Bronchial epithelial cell (primary cell): ENCODE data around the gene PRRC2B. TPM values are rescaled to one million over a fixed set of nuclear protein-coding genes. Genes with fewer than 3 reads are reported as not detected.
"Not testable (repeated sequence)": the region's sequence is repeated elsewhere in the genome, so short reads cannot be mapped to it uniquely, and the experiment has no call there.

Experiments used
- DNase-seq: peaks from one replicate; pipeline ENCODE4 v3.0.0-alpha.2; 2010; ENCODE audit warnings: low read depth
- FAIRE-seq: peaks from 2 replicates; lab custom pipeline; 2011; peaks lifted over from hg19 to GRCh38; lab: Jason Lieb, UNC
- H3K27me3 ChIP-seq: 2 replicates; pipeline ENCODE4 v1.5.1; 2011; ENCODE audit warnings: low read length; ENCODE audit not compliant: control insufficient read depth, insufficient read depth
- H3K36me3 ChIP-seq: 2 replicates; pipeline ENCODE4 v1.5.1; 2011; ENCODE audit warnings: low read length; ENCODE audit not compliant: control insufficient read depth, insufficient read depth
- H3K4me3 ChIP-seq: 2 replicates; pipeline ENCODE4 v1.5.1; 2011; ENCODE audit warnings: mild to moderate bottlenecking, low read depth, low read length, control low read depth
- total RNA-seq: library from RNA; depleted of rRNA; stranded (reverse); fragments of >200 nt; gene quantifications from 2 replicates; pipeline ENCODE4 v1.2.1, GENCODE V29; 2014
- TF ChIP-seq, protein P1 (sequence below): IDR thresholded peaks from 2 replicates; pipeline ENCODE4 v1.5.1; 2011; ENCODE audit warnings: mild to moderate bottlenecking, moderate library complexity, low read length, control low read depth, inconsistent platforms; ENCODE audit not compliant: insufficient read depth, severe bottlenecking

PRRC2B gene
- total RNA-seq, 1 donor from 2014 or later: 20.0 TPM

GRCh38 chr9:131391504-131391903 is 2.4 kb upstream of the PRRC2B start:
- DNase-seq (no peak), FAIRE-seq (no peak)
- TF ChIP-seq, protein P1, sequence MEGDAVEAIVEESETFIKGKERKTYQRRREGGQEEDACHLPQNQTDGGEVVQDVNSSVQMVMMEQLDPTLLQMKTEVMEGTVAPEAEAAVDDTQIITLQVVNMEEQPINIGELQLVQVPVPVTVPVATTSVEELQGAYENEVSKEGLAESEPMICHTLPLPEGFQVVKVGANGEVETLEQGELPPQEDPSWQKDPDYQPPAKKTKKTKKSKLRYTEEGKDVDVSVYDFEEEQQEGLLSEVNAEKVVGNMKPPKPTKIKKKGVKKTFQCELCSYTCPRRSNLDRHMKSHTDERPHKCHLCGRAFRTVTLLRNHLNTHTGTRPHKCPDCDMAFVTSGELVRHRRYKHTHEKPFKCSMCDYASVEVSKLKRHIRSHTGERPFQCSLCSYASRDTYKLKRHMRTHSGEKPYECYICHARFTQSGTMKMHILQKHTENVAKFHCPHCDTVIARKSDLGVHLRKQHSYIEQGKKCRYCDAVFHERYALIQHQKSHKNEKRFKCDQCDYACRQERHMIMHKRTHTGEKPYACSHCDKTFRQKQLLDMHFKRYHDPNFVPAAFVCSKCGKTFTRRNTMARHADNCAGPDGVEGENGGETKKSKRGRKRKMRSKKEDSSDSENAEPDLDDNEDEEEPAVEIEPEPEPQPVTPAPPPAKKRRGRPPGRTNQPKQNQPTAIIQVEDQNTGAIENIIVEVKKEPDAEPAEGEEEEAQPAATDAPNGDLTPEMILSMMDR: no peak

DNA sequence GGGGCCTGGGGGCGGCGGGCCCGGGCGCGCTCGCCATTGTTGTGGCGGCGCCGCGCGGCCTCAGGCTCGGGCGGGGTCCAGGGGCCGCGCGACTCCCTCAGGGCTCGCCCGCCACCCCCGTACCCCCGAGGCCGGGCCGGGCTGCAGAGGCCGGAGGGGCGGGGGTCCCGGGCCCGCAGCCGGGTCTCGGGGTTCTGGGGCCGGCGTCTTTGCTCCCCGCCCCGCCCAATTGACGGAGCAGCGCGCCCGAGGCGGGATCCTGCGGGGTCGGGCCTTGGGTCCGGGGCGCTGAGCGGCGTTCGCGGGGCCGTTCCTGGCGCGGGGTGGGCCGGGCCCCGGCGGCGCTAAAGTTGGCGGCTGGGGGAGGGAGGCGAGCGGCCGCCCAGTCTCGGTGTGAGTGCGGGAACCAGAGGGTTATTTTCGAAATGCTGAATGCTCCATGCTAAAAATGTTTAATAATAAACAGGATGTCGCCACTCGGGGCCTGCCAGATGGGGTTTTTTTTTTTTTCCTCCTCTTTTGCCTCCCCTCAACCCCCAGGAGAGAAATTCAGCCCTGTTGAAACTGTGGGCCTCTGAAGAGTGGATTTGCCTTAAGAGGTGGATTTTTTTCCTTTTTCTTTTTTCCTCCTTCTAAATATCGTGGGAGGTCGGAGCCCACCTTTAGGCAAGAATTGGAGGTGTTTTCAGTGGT is 724 bp downstream of the PRRC2B start:
- Histone ChIP-seq H3K36me3 (no peaks in the 10 kb centered on the region), H3K4me3 (peak overlapping the region; percentile 56), H3K27me3 (no peaks in the 10 kb centered on the region)
- DNase-seq: no peak
- TF ChIP-seq, protein P1: no peak
- no peak for FAIRE-seq

More at GRCh38 chr9:131391504-131391903, 2.4 kb upstream of the PRRC2B start:
- H3K36me3 ChIP-seq: no peaks in the 10 kb centered on the region
- no peaks in the 10 kb centered on the region for H3K27me3 ChIP-seq
- no peak overlapping the region for H3K4me3 ChIP-seq

DNA sequence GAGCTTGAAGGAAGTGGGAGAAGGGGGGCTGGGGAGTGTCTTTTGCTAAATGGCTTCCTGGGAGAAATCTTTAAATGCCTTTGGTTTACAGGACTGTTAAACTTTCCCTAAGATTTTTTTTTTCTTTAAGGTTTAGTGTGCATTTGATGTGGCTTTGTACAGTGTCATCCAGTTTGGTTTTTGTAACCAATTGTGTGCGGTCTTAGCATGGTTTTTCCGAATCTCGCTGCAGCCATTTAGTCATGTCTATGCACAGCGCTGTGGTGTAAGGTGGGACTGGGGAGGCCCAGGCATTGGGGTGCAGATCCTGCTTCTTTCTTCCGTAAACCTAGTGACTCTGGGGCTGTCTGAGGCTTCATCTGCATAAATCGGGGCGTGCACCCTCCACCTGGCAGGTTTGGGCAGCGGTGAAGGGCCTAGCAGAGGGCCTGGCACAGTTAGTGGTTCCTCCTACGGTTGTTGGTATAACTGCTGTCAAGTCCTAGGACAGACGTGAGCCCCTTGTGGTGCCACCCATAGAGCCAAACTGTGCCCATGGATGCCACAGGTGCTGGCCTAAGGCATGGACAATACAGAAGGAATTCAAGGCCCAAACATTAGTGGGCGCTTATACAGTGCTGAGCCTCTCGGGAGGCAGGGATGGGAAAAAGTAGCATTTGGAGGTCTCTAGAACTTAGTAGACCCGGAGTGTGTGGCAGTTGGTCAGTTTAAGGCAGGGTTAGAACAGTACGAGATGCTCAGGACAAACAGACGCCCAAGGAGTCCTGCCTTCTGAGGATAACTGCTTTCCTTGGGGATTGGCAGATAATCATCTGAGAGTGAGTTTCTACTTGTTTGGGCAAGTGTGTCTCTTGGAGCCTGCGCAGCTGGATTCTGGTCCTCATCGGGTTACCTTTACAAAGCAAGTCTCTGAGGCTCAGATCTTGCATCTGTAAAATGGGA is 1.5 kb downstream of the PRRC2B start:
- TF ChIP-seq, protein P1: peak; percentile 21
- no peak for FAIRE-seq
- peak; percentile 70 for DNase-seq
- Histone ChIP-seq H3K36me3 (no peaks in the 10 kb centered on the region), H3K27me3 (no peaks in the 10 kb centered on the region), H3K4me3 (peak overlapping the region; percentile 56)

DNA sequence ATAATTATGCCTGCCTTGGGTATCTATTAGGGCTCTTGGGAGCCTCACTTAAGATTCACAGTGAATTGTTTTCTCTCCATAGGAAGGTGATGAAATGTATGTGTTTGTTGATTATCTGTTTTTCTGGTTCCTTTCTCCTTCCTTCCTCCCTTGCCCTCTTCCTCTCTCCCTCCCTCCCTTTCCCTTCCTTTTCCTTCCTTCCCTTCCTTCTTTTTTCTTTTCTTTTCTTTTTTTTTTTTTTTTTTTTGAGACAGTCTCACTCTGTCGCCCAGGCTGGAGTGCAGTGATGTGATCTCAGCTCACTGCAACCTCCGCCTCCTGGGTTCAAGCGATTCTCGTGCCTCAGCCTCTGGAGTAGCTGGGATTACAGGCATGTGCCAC is 2.2 kb downstream of the PRRC2B start:
- not testable (repeated sequence) for DNase-seq, H3K4me3 ChIP-seq, H3K27me3 ChIP-seq, FAIRE-seq, H3K36me3 ChIP-seq

GRCh38 chr9:131396626-131397025 is 2.7 kb downstream of the PRRC2B start:
- DNase-seq (no peak), FAIRE-seq (no peak)
- TF ChIP-seq, protein P1: no peak
- H3K36me3 ChIP-seq: no peaks in the 10 kb centered on the region
- no peaks in the 10 kb centered on the region for H3K27me3 ChIP-seq
- no peak overlapping the region for H3K4me3 ChIP-seq
